DMS114 treated with DMSO at 0.1 percent for 48 hours (cell line): ENCODE data around the gene FGL2.
"Not testable (repeated sequence)": the region's sequence is repeated elsewhere in the genome, so short reads cannot be mapped to it uniquely, and the experiment has no call there.

Experiments used
- DNase-seq: peaks from one replicate; lab custom pipeline; 2025; ENCODE audit not compliant: unreplicated experiment; lab: John Stamatoyannopoulos, UW

Gene FGL2

GRCh38 chr7:77199013-77199966 lies at the start of gene FGL2:
Gene FGL2 (minus strand): TSS chr7:77199819. CDS start chr7:77199793, 26 bp downstream.
- DNase-seq, result no peak

- DNase-seq, result no peak
Measured at GRCh38 chr7:77248154-77248553, 48.5 kb upstream of the FGL2 start.

- peak; percentile 50 for DNase-seq
Measured at GRCh38 chr7:77247206-77247850, 47.7 kb upstream of the FGL2 start.

GRCh38 chr7:77246026-77246640 lies 46.5 kb upstream of the FGL2 start:
- DNase-seq, result no peak

- DNase-seq, result no peak
Measured at GRCh38 chr7:77245015-77245755, 45.6 kb upstream of the FGL2 start.

GRCh38 chr7:77244222-77244934 lies 44.8 kb upstream of the FGL2 start:
- DNase-seq, result no peak

- DNase-seq, result no peak
Measured at GRCh38 chr7:77242554-77242953, 42.9 kb upstream of the FGL2 start.

- no peak for DNase-seq
Measured at GRCh38 chr7:77242068-77242467, 42.4 kb upstream of the FGL2 start.

- DNase-seq, result no peak
Measured at GRCh38 chr7:77239471-77239870, 39.9 kb upstream of the FGL2 start.

- no peak for DNase-seq
Measured at GRCh38 chr7:77238703-77239136, 39.1 kb upstream of the FGL2 start.

- DNase-seq, result no peak
Measured at GRCh38 chr7:77235276-77235675, 35.7 kb upstream of the FGL2 start.

- no peak for DNase-seq
Measured at GRCh38 chr7:77232467-77232866, 32.8 kb upstream of the FGL2 start.

GRCh38 chr7:77228795-77229194 lies 29.2 kb upstream of the FGL2 start:
- not testable (repeated sequence) for DNase-seq

GRCh38 chr7:77226357-77226839 lies 26.8 kb upstream of the FGL2 start:
- no peak for DNase-seq

- no peak for DNase-seq
Measured at GRCh38 chr7:77223261-77223660, 23.6 kb upstream of the FGL2 start.

GRCh38 chr7:77222819-77223218 lies 23.2 kb upstream of the FGL2 start:
- no peak for DNase-seq

- DNase-seq, result no peak
Measured at GRCh38 chr7:77222065-77222464, 22.4 kb upstream of the FGL2 start.

- DNase-seq, result not testable (repeated sequence)
Measured at GRCh38 chr7:77219701-77220331, 20.2 kb upstream of the FGL2 start.

- DNase-seq, result no peak
Measured at GRCh38 chr7:77217474-77218185, 18.0 kb upstream of the FGL2 start.
